ENCODE results near the gene WFIKKN1. TPM values are rescaled to one million over a fixed set of nuclear protein-coding genes. Genes with fewer than 3 reads are reported as not detected.

The WFIKKN1 gene
- total RNA-seq, 1 donor from 2014 or later: 1.2 TPM

DNA sequence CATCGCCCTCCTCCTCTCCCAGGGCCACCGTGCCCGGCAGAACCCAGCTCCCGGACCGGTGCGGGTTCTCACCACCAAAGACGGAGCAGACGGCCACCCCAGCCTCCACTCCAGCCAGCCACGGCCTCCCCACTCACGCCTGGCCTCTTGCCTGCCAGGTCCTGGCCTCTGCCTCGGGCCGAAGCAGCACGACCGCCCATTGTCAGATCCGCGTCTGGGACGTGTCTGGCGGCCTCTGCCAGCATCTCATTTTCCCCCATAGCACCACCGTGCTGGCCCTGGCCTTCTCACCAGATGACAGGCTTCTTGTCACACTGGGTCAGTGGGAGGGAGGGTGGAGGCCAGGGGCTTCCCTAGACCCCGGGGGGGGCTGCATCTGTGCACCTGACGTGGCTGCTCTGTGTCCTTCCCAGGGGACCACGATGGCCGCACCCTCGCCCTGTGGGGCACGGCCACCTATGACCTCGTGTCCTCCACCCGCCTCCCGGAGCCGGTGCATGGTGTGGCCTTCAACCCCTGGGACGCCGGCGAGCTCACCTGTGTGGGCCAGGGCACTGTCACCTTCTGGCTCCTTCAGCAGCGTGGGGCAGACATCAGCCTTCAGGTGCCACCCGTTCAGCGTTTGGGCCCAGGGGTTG, 30.5 kb downstream of the WFIKKN1 start:
- no peak for DNase-seq
- Histone ChIP-seq H3K4me3 (peak overlapping the region; percentile 5), H3K27ac (peak overlapping the region; percentile 64), H3K9me3 (no peaks in the 10 kb centered on the region), H3K36me3 (peaks cover 11% of the 10 kb centered on the region), H3K4me1 (peaks cover 16% of the 10 kb centered on the region), H3K27me3 (ENCODE audit: low read depth) (no peaks in the 10 kb centered on the region)
- no peak for ATAC-seq
- intact Hi-C loops (cut with DNase I): no loop called here
- TF ChIP-seq, protein P1, sequence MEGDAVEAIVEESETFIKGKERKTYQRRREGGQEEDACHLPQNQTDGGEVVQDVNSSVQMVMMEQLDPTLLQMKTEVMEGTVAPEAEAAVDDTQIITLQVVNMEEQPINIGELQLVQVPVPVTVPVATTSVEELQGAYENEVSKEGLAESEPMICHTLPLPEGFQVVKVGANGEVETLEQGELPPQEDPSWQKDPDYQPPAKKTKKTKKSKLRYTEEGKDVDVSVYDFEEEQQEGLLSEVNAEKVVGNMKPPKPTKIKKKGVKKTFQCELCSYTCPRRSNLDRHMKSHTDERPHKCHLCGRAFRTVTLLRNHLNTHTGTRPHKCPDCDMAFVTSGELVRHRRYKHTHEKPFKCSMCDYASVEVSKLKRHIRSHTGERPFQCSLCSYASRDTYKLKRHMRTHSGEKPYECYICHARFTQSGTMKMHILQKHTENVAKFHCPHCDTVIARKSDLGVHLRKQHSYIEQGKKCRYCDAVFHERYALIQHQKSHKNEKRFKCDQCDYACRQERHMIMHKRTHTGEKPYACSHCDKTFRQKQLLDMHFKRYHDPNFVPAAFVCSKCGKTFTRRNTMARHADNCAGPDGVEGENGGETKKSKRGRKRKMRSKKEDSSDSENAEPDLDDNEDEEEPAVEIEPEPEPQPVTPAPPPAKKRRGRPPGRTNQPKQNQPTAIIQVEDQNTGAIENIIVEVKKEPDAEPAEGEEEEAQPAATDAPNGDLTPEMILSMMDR (IDR thresholded peaks at IDR 0.05): no peak

- Histone ChIP-seq H3K4me1 (peaks cover 16% of the 10 kb centered on the region), H3K36me3 (peaks cover 11% of the 10 kb centered on the region), H3K4me3 (no peak overlapping the region), H3K27ac (no peak overlapping the region), H3K27me3 (ENCODE audit: low read depth) (no peaks in the 10 kb centered on the region), H3K9me3 (no peaks in the 10 kb centered on the region)
- no peak for ATAC-seq
- no peak for DNase-seq
- intact Hi-C loops (cut with DNase I): no loop called here
- TF ChIP-seq, protein P1 (IDR thresholded peaks at IDR 0.05): no peak
Observed at GRCh38 chr16:662095-662494, 31.3 kb downstream of the WFIKKN1 start.

GRCh38 chr16:662597-662996, 31.8 kb downstream of the WFIKKN1 start:
- Histone ChIP-seq H3K4me1 (peaks cover 22% of the 10 kb centered on the region), H3K27ac (no peak overlapping the region), H3K27me3 (ENCODE audit: low read depth) (no peaks in the 10 kb centered on the region), H3K9me3 (no peaks in the 10 kb centered on the region), H3K36me3 (peaks cover 11% of the 10 kb centered on the region), H3K4me3 (no peak overlapping the region)
- ATAC-seq (no peak), DNase-seq (no peak)
- intact Hi-C loops (cut with DNase I): no loop called here
- TF ChIP-seq, protein P1 (IDR thresholded peaks at IDR 0.05): no peak

GRCh38 chr16:666572-666971, 35.8 kb downstream of the WFIKKN1 start:
- Histone ChIP-seq H3K27ac (no peak overlapping the region), H3K4me3 (no peak overlapping the region), H3K9me3 (no peaks in the 10 kb centered on the region), H3K27me3 (ENCODE audit: low read depth) (no peaks in the 10 kb centered on the region), H3K4me1 (peaks cover 20% of the 10 kb centered on the region), H3K36me3 (peaks cover 24% of the 10 kb centered on the region)
- intact Hi-C loops (cut with DNase I): no loop called here
- ATAC-seq: no peak
- TF ChIP-seq, protein P1 (IDR thresholded peaks at IDR 0.05): no peak
- DNase-seq: no peak

DNA sequence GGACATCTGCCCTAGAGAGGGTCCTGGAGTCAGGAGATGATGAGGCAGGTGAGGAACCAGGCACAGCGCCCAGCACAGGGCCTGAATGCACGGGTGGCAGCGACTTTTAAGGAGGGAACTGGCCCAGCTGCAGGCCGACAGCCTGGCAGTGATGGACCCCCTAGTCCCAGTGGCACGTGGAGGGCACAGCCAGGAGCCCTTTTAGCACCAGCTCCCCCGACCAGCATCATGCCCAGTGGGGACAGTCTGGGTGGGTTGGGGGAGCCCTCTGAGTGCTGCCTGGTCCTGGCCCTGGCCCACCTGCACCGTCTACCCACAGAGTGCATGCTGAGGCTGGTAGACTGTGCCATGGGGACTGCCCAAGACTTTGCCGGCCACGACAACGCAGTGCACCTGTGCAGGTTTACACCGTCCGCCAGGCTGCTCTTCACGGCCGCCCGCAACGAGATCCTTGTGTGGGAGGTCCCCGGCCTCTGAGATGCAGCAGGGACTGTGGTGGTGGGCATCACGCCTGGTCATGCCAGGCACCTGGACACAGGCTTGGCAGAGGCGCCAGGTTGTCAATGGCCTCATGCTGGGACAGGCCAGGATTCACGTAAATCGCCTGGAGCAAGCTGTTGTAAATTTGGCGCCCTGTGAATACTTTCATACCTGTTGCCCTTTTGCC, 36.5 kb downstream of the WFIKKN1 start:
- H3K4me1 ChIP-seq: peaks cover 18% of the 10 kb centered on the region
- no peaks in the 10 kb centered on the region for H3K9me3 ChIP-seq
- H3K27me3 ChIP-seq (ENCODE audit: low read depth): no peaks in the 10 kb centered on the region
- no peak for ATAC-seq
- DNase-seq: no peak
- TF ChIP-seq, protein P1 (IDR thresholded peaks at IDR 0.05): no peak
- H3K36me3 ChIP-seq: peaks cover 31% of the 10 kb centered on the region
- intact Hi-C loops (cut with DNase I): no loop called here
- peak overlapping the region; percentile 87 for H3K27ac ChIP-seq
- H3K4me3 ChIP-seq: peak overlapping the region; percentile 96

Measured in lower lobe of right lung (tissue), 2 donors.